D721Med (cell line): ENCODE measurements around the gene TXN.

Source experiments
- DNase-seq: peaks from one replicate; pipeline ENCODE4 v3.0.0; 2011; ENCODE audit warnings: low spot score; ENCODE audit not compliant: insufficient read length
- FAIRE-seq: peaks from 2 replicates; lab custom pipeline; 2011; peaks lifted over from hg19 to GRCh38; lab: Jason Lieb, UNC
- CTCF ChIP-seq: IDR thresholded peaks from 2 replicates; pipeline ENCODE4 v1.5.1; 2012; ENCODE audit warnings: mild to moderate bottlenecking, control low read depth; ENCODE audit not compliant: insufficient read depth; ENCODE audit errors: missing control alignments

The TXN gene

DNA sequence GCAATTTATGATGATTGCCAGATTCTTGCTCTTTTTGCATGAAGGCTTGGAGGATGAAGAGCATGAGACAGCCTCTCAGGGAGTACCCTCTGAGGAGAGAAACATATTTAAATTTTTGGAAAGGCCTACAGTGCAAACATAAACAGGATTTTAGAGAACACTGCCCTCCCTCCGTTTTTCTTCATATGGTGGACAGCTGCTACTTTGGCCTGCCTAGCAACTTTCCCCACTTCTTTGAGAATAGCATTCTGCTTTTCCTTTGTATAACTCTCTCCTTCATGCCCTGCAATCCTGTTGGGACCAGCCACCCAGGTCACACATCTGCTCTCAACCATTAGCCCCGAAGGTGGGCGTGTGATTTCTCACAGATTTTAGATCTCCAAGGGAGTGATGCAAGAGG lies 20.5 kb upstream of the TXN start:
- FAIRE-seq (no peak), DNase-seq (no peak)
- no peak for TF ChIP-seq CTCF

- DNase-seq (no peak), FAIRE-seq (no peak)
- no peak for TF ChIP-seq CTCF
Observed at GRCh38 chr9:110270211-110270995, 14.1 kb upstream of the TXN start.

DNA sequence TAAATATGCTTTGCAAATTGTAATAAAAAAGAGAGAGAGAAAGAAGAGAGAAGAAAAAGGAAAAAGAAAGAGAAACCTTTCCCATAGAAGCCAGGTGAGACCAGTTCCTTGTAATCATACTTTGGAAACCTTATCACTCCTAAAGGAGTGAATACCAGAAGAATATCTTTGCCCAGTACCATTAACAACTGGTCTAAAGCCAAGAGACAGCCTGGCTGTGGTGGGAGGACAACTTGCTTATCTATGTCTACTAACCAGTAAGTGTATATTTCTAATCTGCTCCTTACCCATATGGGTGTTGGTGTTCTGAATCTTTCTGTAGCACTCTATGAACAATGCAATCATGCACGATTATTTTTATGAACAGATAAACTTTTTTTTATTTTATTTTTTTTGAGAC lies 10.5 kb upstream of the TXN start:
- no peak for FAIRE-seq
- TF ChIP-seq CTCF: no peak
- no peak for DNase-seq

DNA sequence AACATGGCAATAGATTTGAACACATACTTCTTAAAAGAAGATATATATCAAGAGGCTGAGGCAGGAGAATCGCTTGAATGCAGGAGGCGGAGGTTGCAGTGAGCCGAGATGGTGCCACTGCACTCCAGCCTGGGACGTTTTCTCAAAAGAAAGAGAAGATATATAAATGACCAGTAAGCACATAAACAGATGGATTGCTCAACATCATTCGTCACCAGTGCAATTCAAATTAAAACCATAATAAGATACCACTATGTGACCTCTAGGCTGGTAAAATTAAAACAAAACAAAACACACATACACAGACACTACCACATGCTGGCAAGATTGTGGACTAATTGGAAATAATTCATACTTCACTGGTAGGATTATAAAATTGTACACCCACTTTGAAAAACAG lies 5.3 kb upstream of the TXN start:
- no peak for FAIRE-seq
- TF ChIP-seq CTCF: no peak
- DNase-seq: no peak

DNA sequence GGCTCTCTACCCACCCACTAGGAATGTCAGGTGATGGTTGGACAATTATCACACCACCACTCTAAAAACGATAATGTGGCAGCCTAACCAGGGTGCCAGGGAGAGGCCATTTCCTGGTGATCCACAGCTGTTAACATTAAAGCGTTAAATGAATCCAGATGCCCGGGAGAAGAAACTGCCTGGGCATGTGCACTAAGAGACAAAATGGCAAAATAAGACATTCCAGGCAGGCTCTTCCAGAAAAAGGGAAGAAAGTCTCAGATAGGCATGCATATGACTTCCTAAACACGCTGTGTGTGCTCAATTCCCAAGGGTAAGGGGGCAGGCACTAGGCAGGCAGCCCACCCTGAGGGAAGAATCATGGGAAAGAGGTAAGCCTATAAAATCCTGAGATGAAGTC lies 4.6 kb upstream of the TXN start:
- no peak for TF ChIP-seq CTCF
- DNase-seq (no peak), FAIRE-seq (no peak)

- FAIRE-seq (no peak), DNase-seq (no peak)
- TF ChIP-seq CTCF: no peak
Observed at GRCh38 chr9:110259566-110259965, 3.3 kb upstream of the TXN start.

- no peak for TF ChIP-seq CTCF
- DNase-seq: no peak
Observed at GRCh38 chr9:110258690-110259091, 2.4 kb upstream of the TXN start.

More at GRCh38 chr9:110258690-110259091, 2.4 kb upstream of the TXN start:
- FAIRE-seq: no peak
